Measurements from ENCODE around the gene NPDC1.

GRCh38 chr9:137082222-137082924 lies 36.4 kb upstream of the NPDC1 start:
- no peak for TF ChIP-seq CTCF (IDR thresholded peaks at IDR 0.05 in 4 of 5, conservative IDR thresholded peaks at IDR 0.05 in 1 of 5)
- TF ChIP-seq POLR2A (IDR thresholded peaks at IDR 0.05) = no peak
